ENCODE results near the gene EPHB1. TPM values are rescaled to one million over a fixed set of nuclear protein-coding genes. Genes with fewer than 3 reads are reported as not detected.

Gene EPHB1
- total and polyA plus RNA-seq, 4 donors, result 0.23 to 1.7 (median 0.52) TPM

DNA sequence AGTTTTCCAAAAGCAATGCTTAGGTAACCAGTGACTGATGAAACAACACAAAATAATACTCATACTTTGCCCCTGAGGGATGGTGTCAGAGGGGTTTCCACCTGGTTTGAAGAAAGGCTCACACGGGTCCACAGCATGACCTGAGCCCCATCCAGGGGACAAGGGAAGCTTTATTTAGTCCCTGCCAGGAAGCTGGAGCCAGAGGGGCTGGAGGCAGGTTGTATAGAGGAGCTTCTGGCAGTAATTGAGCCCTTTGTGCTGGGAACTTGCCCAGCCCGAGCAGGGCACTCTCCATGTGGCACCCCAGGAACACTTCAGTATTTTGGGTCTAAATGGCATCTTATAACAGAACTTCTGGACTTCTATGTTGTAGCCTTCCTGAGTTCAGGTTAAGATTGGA is 39.2 kb upstream of the EPHB1 start:
- H3K9me3 ChIP-seq (ENCODE audit: control insufficient read depth in 4 of 4, low read length in 3 of 4), result no peaks in the 10 kb centered on the region
- H3K27me3 ChIP-seq (ENCODE audit: control insufficient read depth in 4 of 4, insufficient read depth in 4 of 4, low read length in 3 of 4), result no peaks in the 10 kb centered on the region
- DNase-seq (ENCODE audit: low spot score), result no peak
- no peaks in the 10 kb centered on the region for H3K36me3 ChIP-seq (ENCODE audit: control insufficient read depth in 4 of 4, insufficient read depth in 3 of 4, low read depth in 1 of 4, low read length in 3 of 4)
- no peak overlapping the region for H3K9ac ChIP-seq (ENCODE audit: low read depth in 1 of 2, low read length in 2 of 2)
- no peak overlapping the region for H3K4me3 ChIP-seq (ENCODE audit: low read depth in 1 of 3, low read length in 3 of 3)
- H3K4me1 ChIP-seq (ENCODE audit: control insufficient read depth in 4 of 4, insufficient read depth in 4 of 4, low read length in 3 of 4), result no peaks in the 10 kb centered on the region
- H3K27ac ChIP-seq (ENCODE audit: low read depth in 1 of 2, low read length in 2 of 2), result no peak overlapping the region
- no peak for TF ChIP-seq GABPA (IDR thresholded peaks at IDR 0.05 in 1 of 2, conservative IDR thresholded peaks at IDR 0.05 in 1 of 2)
- TF ChIP-seq HNF4G (IDR thresholded peaks at IDR 0.05), result no peak
- TF ChIP-seq, protein P1, sequence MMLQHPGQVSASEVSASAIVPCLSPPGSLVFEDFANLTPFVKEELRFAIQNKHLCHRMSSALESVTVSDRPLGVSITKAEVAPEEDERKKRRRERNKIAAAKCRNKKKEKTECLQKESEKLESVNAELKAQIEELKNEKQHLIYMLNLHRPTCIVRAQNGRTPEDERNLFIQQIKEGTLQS (IDR thresholded peaks at IDR 0.05), result no peak
- TF ChIP-seq RXRA (IDR thresholded peaks at IDR 0.05), result no peak
- TF ChIP-seq, protein P2, sequence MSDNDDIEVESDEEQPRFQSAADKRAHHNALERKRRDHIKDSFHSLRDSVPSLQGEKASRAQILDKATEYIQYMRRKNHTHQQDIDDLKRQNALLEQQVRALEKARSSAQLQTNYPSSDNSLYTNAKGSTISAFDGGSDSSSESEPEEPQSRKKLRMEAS (IDR thresholded peaks at IDR 0.05), result no peak
- 68% methylated on average over 2 of the region's 2 CpGs for WGBS

DNA sequence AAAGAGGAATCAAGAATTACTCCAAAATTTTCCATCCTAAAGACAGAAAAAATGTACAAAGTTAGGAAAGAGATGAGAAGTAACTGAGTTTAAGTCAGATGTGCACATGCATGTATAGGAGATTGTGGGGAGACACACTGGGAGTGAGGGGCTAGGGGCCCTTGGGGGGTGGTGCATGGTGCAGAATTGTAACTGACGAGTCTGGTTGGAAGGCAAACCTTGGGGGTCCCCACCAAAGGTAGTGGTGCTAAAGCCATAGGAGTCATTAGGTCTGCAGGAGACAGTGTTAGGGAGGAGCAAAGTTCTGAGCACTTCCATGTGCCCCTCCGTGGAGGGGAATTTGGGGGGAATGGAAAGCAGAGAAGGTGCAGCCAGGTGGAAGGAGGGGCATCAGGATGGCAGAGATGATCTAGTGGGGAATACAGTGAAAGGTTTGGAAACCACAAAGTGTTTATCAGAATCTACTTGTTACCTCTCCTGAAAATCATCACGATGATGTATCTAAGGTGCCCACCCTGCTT is 37.5 kb upstream of the EPHB1 start:
- H3K27me3 ChIP-seq (ENCODE audit: control insufficient read depth in 4 of 4, insufficient read depth in 4 of 4, low read length in 3 of 4), result no peaks in the 10 kb centered on the region
- H3K36me3 ChIP-seq (ENCODE audit: control insufficient read depth in 4 of 4, insufficient read depth in 3 of 4, low read depth in 1 of 4, low read length in 3 of 4), result no peaks in the 10 kb centered on the region
- DNase-seq (ENCODE audit: low spot score), result no peak
- TF ChIP-seq TAF1 (conservative IDR thresholded peaks at IDR 0.05) (no peak), HNF4A (conservative IDR thresholded peaks at IDR 0.05) (no peak)
- TF ChIP-seq, protein P2 (IDR thresholded peaks at IDR 0.05), result no peak
- TF ChIP-seq, protein P3, sequence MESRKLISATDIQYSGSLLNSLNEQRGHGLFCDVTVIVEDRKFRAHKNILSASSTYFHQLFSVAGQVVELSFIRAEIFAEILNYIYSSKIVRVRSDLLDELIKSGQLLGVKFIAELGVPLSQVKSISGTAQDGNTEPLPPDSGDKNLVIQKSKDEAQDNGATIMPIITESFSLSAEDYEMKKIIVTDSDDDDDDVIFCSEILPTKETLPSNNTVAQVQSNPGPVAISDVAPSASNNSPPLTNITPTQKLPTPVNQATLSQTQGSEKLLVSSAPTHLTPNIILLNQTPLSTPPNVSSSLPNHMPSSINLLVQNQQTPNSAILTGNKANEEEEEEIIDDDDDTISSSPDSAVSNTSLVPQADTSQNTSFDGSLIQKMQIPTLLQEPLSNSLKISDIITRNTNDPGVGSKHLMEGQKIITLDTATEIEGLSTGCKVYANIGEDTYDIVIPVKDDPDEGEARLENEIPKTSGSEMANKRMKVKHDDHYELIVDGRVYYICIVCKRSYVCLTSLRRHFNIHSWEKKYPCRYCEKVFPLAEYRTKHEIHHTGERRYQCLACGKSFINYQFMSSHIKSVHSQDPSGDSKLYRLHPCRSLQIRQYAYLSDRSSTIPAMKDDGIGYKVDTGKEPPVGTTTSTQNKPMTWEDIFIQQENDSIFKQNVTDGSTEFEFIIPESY (IDR thresholded peaks at IDR 0.05), result no peak
- H3K4me3 ChIP-seq (ENCODE audit: low read depth in 1 of 3, low read length in 3 of 3), result no peak overlapping the region
- no peaks in the 10 kb centered on the region for H3K9me3 ChIP-seq (ENCODE audit: control insufficient read depth in 4 of 4, low read length in 3 of 4)
- H3K9ac ChIP-seq (ENCODE audit: low read depth in 1 of 2, low read length in 2 of 2), result no peak overlapping the region
- no peaks in the 10 kb centered on the region for H3K4me1 ChIP-seq (ENCODE audit: control insufficient read depth in 4 of 4, insufficient read depth in 4 of 4, low read length in 3 of 4)
- 68% methylated on average over 3 of the region's 3 CpGs for WGBS
- no peak overlapping the region for H3K27ac ChIP-seq (ENCODE audit: low read depth in 1 of 2, low read length in 2 of 2)

DNA sequence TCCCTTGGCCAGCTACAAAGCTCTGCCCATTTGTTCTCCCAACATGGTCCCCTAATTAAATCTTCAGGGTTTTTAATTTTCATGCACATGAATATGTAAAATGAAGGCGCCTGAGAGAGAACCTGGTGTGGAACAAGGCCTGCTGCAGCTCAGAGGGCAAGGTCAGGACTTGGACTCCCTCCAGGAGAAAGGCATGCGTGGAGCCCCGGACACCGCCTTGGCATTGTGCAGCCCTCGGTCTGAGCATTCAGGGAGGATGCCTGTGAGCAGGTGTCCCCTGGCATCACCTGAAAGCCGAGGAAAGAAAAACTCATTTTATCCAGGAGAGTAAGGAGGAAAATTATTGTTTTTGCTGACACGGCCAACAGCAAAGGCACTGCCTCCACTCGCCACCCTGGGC is 33.8 kb upstream of the EPHB1 start:
- no peak for DNase-seq (ENCODE audit: low spot score)
- WGBS, result 67% methylated on average over 8 of the region's 8 CpGs

DNA sequence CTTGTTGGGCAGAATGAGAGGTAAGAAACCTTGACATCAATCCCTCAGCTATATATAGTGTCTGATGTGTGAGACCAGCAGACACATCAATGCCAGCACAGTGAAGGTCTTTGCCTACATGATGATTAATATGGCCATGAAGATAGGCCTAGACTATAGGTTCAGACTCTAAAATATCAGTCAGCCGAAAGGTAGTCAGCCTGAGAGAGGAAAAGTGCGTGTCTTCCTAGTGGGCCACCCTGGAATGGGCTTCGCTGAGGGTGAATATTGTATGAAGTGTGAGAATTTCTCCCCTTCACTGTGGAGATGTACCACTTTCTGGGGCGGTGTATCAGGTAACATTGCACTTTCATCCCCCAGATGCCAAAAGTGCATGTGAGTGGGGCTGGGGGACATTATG is 33.0 kb upstream of the EPHB1 start:
- H3K4me3 ChIP-seq (ENCODE audit: low read depth in 1 of 3, low read length in 3 of 3), result no peak overlapping the region
- no peaks in the 10 kb centered on the region for H3K27me3 ChIP-seq (ENCODE audit: control insufficient read depth in 4 of 4, insufficient read depth in 4 of 4, low read length in 3 of 4)
- no peaks in the 10 kb centered on the region for H3K36me3 ChIP-seq (ENCODE audit: control insufficient read depth in 4 of 4, insufficient read depth in 3 of 4, low read depth in 1 of 4, low read length in 3 of 4)
- no peaks in the 10 kb centered on the region for H3K9me3 ChIP-seq (ENCODE audit: control insufficient read depth in 4 of 4, low read length in 3 of 4)
- no peak for DNase-seq (ENCODE audit: low spot score)
- H3K4me1 ChIP-seq (ENCODE audit: control insufficient read depth in 4 of 4, insufficient read depth in 4 of 4, low read length in 3 of 4), result no peaks in the 10 kb centered on the region
- no peak overlapping the region for H3K27ac ChIP-seq (ENCODE audit: low read depth in 1 of 2, low read length in 2 of 2)
- WGBS, result 94% methylated on average over 4 of the region's 4 CpGs
- H3K9ac ChIP-seq (ENCODE audit: low read depth in 1 of 2, low read length in 2 of 2), result no peak overlapping the region
- no peak for TF ChIP-seq HNF4A (conservative IDR thresholded peaks at IDR 0.05)
- TF ChIP-seq FOXA2 (IDR thresholded peaks at IDR 0.05), result no peak
- no peak for TF ChIP-seq TAF1 (conservative IDR thresholded peaks at IDR 0.05)
- TF ChIP-seq, protein P2 (IDR thresholded peaks at IDR 0.05), result no peak
- no peak for TF ChIP-seq JUND (IDR thresholded peaks at IDR 0.05)
- TF ChIP-seq RXRA (IDR thresholded peaks at IDR 0.05), result no peak
- TF ChIP-seq, protein P1 (IDR thresholded peaks at IDR 0.05), result no peak
- TF ChIP-seq EGR1 (IDR thresholded peaks at IDR 0.05; ENCODE audit: low read depth in 2 of 2), result no peak
- TF ChIP-seq, protein P3 (IDR thresholded peaks at IDR 0.05), result no peak
- no peak for TF ChIP-seq SP1 (IDR thresholded peaks at IDR 0.05)
- TF ChIP-seq YY1 (IDR thresholded peaks at IDR 0.05), result no peak
- TF ChIP-seq RAD21 (IDR thresholded peaks at IDR 0.05), result no peak
- no peak for TF ChIP-seq NR2F2 (IDR thresholded peaks at IDR 0.05)
- TF ChIP-seq, protein P4, sequence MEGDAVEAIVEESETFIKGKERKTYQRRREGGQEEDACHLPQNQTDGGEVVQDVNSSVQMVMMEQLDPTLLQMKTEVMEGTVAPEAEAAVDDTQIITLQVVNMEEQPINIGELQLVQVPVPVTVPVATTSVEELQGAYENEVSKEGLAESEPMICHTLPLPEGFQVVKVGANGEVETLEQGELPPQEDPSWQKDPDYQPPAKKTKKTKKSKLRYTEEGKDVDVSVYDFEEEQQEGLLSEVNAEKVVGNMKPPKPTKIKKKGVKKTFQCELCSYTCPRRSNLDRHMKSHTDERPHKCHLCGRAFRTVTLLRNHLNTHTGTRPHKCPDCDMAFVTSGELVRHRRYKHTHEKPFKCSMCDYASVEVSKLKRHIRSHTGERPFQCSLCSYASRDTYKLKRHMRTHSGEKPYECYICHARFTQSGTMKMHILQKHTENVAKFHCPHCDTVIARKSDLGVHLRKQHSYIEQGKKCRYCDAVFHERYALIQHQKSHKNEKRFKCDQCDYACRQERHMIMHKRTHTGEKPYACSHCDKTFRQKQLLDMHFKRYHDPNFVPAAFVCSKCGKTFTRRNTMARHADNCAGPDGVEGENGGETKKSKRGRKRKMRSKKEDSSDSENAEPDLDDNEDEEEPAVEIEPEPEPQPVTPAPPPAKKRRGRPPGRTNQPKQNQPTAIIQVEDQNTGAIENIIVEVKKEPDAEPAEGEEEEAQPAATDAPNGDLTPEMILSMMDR (IDR thresholded peaks at IDR 0.05; ENCODE audit: low read depth, low read length, missing input control), result no peak

More for the DNA sequence above, 33.8 kb upstream of the EPHB1 start:
- Histone ChIP-seq H3K4me1 (ENCODE audit: control insufficient read depth in 4 of 4, insufficient read depth in 4 of 4, low read length in 3 of 4) (no peaks in the 10 kb centered on the region), H3K27ac (ENCODE audit: low read depth in 1 of 2, low read length in 2 of 2) (no peak overlapping the region), H3K4me3 (ENCODE audit: low read depth in 1 of 3, low read length in 3 of 3) (no peak overlapping the region), H3K9ac (ENCODE audit: low read depth in 1 of 2, low read length in 2 of 2) (no peak overlapping the region), H3K9me3 (ENCODE audit: control insufficient read depth in 4 of 4, low read length in 3 of 4) (no peaks in the 10 kb centered on the region), H3K36me3 (ENCODE audit: control insufficient read depth in 4 of 4, insufficient read depth in 3 of 4, low read depth in 1 of 4, low read length in 3 of 4) (no peaks in the 10 kb centered on the region), H3K27me3 (ENCODE audit: control insufficient read depth in 4 of 4, insufficient read depth in 4 of 4, low read length in 3 of 4) (no peaks in the 10 kb centered on the region)
- no peak for TF ChIP-seq EGR1 (IDR thresholded peaks at IDR 0.05; ENCODE audit: low read depth in 2 of 2)
